Right lobe of liver (tissue), 6 donors: ENCODE measurements around the gene TSHZ1. TPM values are rescaled to one million over a fixed set of nuclear protein-coding genes. Genes with fewer than 3 reads are reported as not detected.

Experiments
- ATAC-seq, 4 donors: fragments of 200-7000 bp; cut with Tn5 transposase; one replicate each; pipeline ENCODE4 v1.9.1; 2020; ENCODE audit warnings: mild to moderate bottlenecking in 4 of 4, moderate library complexity in 4 of 4
- DNase-seq, 3 donors: peaks; one replicate each; pipeline ENCODE4 v3.0.0-alpha.2; 2020
- H3K27ac ChIP-seq, 3 donors: fragments of 200-600 bp; one replicate each; pipeline ENCODE4 v1.8.0; 2022
- H3K27me3 ChIP-seq, 2 donors: fragments of 200-600 bp; one replicate each; pipeline ENCODE4 v1.8.0; 2022
- H3K36me3 ChIP-seq, 4 donors: fragments of 200-600 bp; sonication (generic) in 1 of 4; one replicate each; pipeline versions ENCODE4 v1.5.1 to v1.8.0; 2017 to 2022; ENCODE audit warnings: control low read depth in 1 of 4
- H3K4me1 ChIP-seq, 4 donors: fragments of 200-600 bp; sonication (generic) in 1 of 4; one replicate each; pipeline versions ENCODE4 v1.5.1 to v1.8.0; 2017 to 2022; ENCODE audit warnings: control low read depth in 1 of 4
- H3K4me3 ChIP-seq, 3 donors: fragments of 200-600 bp; one replicate each; pipeline ENCODE4 v1.8.0; 2022
- H3K9me3 ChIP-seq, 4 donors: fragments of 200-600 bp; sonication (generic) in 1 of 4; one replicate each; pipeline versions ENCODE4 v1.5.1 to v1.8.0; 2017 to 2022; ENCODE audit warnings: control low read depth in 1 of 4
- CTCF ChIP-seq, 4 donors: fragments of 200-600 bp in 3 of 4; fragments of 450-650 bp in 1 of 4; IDR thresholded peaks; one replicate each; pipeline versions ENCODE4 v1.5.1 to v1.8.0; 2016 to 2022; ENCODE audit warnings: antibody characterized with exemption in 4 of 4, mild to moderate bottlenecking in 2 of 4
- POLR2A ChIP-seq: fragments of 450-650 bp; IDR thresholded peaks from one replicate; pipeline ENCODE4 v1.6.1; 2017; ENCODE audit warnings: antibody characterized with exemption, mild to moderate bottlenecking
- WGBS: methylation state at CpG from one replicate; pipeline ENCODE4 v1.1.6; 2018; ENCODE audit warnings: low coverage, low lambda C conversion rate; ENCODE audit not compliant: insufficient coverage; ENCODE audit errors: missing lambda C conversion rate; 5-methylcytosine and 5-hydroxymethylcytosine counted together
- intact Hi-C, 2 donors: fragments of 100-400 bp; cut with DNase I; formaldehyde crosslinking; loops; one replicate each; pipeline versions ENCODE4 v1.11.2 to v1.14.1; 2022
- total RNA-seq, 6 experiments: library from RNA; depleted of rRNA in 2 of 6; stranded (reverse); fragments of >200 nt in 2 of 6; fragmentation: NEBNext Ultra II Directional in 3 of 6; extraction: Animal tissue kit (Norgen Biotek cat#: 25700) in 3 of 6; gene quantifications; one replicate each; pipeline versions ENCODE4 v1.1.0 to v1.2.4, GENCODE V29; 2016 to 2023
- donor health status: DM: no; HTN: yes; CAD: no.
- donor health status: DM: no; HTN: no; CAD: no.
- donor health status: DM: no; HTN: no; CAD: no.
- donor health status: DM: no; HTN: yes; CAD: no.
- donor health status: DM: no; HTN: yes; CAD: no.

The TSHZ1 gene
- total RNA-seq, 6 experiments from 2014 or later: 6.4 to 13.3 (median 9.6) TPM

- TF ChIP-seq POLR2A: no peak
- no peak for TF ChIP-seq CTCF (IDR thresholded peaks at IDR 0.05)
- peaks cover 0 to 55% (median 27%) of the 10 kb centered on the region in 4 donors for H3K4me1 ChIP-seq
- H3K4me3 ChIP-seq: no peak overlapping the region
- WGBS: no CpG with 5 or more reads among the region's 20 CpGs
- no peaks in the 10 kb centered on the region for H3K36me3 ChIP-seq
- H3K9me3 ChIP-seq: no peaks in the 10 kb centered on the region
- intact Hi-C loops: no loop called here
- H3K27me3 ChIP-seq: no peaks in the 10 kb centered on the region
- ATAC-seq (peak; percentile 11 to 73 (median 41)), DNase-seq (peak in 1 of 3 donors; percentile 59)
- H3K27ac ChIP-seq: peak overlapping the region in 1 of 3 donors; percentile 10
Measured at GRCh38 chr18:75250471-75250821, 39.8 kb downstream of the TSHZ1 start.

GRCh38 chr18:75251466-75251865, 40.9 kb downstream of the TSHZ1 start:
- peaks cover 0 to 50% (median 24%) of the 10 kb centered on the region in 4 donors for H3K4me1 ChIP-seq
- H3K4me3 ChIP-seq: no peak overlapping the region
- ATAC-seq (no peak), DNase-seq (no peak)
- WGBS: 74% methylated on average over 5 of the region's 5 CpGs
- no peak for TF ChIP-seq CTCF (IDR thresholded peaks at IDR 0.05)
- TF ChIP-seq POLR2A: no peak
- H3K27me3 ChIP-seq: no peaks in the 10 kb centered on the region
- intact Hi-C loops: no loop called here
- H3K36me3 ChIP-seq: no peaks in the 10 kb centered on the region
- no peak overlapping the region for H3K27ac ChIP-seq
- H3K9me3 ChIP-seq: no peaks in the 10 kb centered on the region

- no peak for ATAC-seq
- Histone ChIP-seq H3K9me3 (no peaks in the 10 kb centered on the region), H3K36me3 (no peaks in the 10 kb centered on the region), H3K27me3 (no peaks in the 10 kb centered on the region), H3K27ac (no peak overlapping the region), H3K4me3 (no peak overlapping the region), H3K4me1 (peaks cover 0 to 43% (median 20%) of the 10 kb centered on the region in 4 donors)
- intact Hi-C loops: no loop called here
- 42% methylated on average over 2 of the region's 2 CpGs for WGBS
- no peak for DNase-seq
- TF ChIP-seq CTCF (IDR thresholded peaks at IDR 0.05) (no peak), POLR2A (no peak)
Measured at GRCh38 chr18:75252136-75252535, 41.5 kb downstream of the TSHZ1 start.

DNA sequence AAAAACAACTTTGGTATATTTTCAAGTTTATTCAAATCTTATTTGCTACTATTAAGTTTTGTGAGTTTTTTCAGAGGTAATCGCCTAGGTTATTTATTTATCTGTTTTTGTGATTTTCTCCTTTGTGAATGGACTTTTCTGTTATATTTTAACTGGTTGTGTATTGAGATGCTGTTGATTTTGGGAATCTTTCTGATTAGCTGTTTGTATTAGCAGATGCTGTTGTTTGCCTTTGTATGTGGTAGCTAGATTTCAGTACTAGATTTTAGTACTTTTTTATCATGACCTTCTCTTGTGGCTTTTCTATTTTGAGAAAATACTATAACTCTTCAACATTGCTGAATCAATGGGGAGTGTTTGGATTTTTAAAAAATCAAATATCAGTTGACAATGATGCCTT, 42.4 kb downstream of the TSHZ1 start:
- H3K27ac ChIP-seq: peak overlapping the region; percentile 29 to 37 (median 33)
- H3K27me3 ChIP-seq: no peaks in the 10 kb centered on the region
- intact Hi-C loops: no loop called here
- WGBS: 18% methylated on average over 1 of the region's 1 CpG
- peak; percentile 50 to 77 (median 57) for ATAC-seq
- H3K9me3 ChIP-seq: no peaks in the 10 kb centered on the region
- H3K4me1 ChIP-seq: peaks cover 0 to 40% (median 19%) of the 10 kb centered on the region in 4 donors
- no peak for DNase-seq
- H3K4me3 ChIP-seq: no peak overlapping the region
- TF ChIP-seq CTCF (IDR thresholded peaks at IDR 0.05): no peak
- TF ChIP-seq POLR2A: no peak
- no peaks in the 10 kb centered on the region for H3K36me3 ChIP-seq

DNA sequence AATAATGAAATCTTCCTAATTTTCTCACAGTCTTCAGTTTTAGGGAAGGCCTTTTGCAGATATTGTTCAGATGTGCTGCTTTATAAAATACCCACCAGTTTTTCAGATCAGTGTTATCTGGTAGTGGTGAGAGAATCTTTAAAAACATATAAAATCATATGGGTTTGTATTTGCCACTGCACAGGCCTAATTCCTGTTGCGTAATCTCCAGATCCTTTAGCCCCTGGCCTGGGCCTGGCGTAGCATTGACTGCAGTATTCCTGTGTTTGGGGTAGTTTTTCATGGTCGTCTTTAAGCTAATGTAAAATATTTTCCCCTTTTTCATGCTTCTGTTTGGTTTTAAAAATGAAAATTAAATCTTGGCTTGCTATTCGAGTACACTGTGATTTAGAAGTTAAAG, 43.2 kb downstream of the TSHZ1 start:
- no peaks in the 10 kb centered on the region for H3K36me3 ChIP-seq
- H3K27ac ChIP-seq: peak overlapping the region; percentile 29 to 37 (median 33)
- intact Hi-C loops: no loop called here
- ATAC-seq (peak; percentile 78 to 81 (median 79)), DNase-seq (no peak)
- H3K9me3 ChIP-seq: no peaks in the 10 kb centered on the region
- no peaks in the 10 kb centered on the region for H3K27me3 ChIP-seq
- TF ChIP-seq CTCF (IDR thresholded peaks at IDR 0.05) (no peak), POLR2A (no peak)
- no peak overlapping the region for H3K4me3 ChIP-seq
- peaks cover 0 to 38% (median 15%) of the 10 kb centered on the region in 4 donors for H3K4me1 ChIP-seq
- 16% methylated on average over 4 of the region's 4 CpGs for WGBS
